H1 (cell line): ENCODE results near the gene NFKBIL1. TPM values are rescaled to one million over a fixed set of nuclear protein-coding genes. Genes with fewer than 3 reads are reported as not detected.

Experiments used
- ASH2L ChIP-seq: fragments of 200-600, 300-600 bp; sonication (generic); IDR thresholded peaks from one replicate; pipeline ENCODE4 v1.7.1; 2017; ENCODE audit warnings: low read length
- CBX8 ChIP-seq: fragments of 300-800, 300-1000 bp; sonication (generic); IDR thresholded peaks from 2 replicates; pipeline ENCODE4 v1.7.1; 2016; ENCODE audit warnings: low read depth, low read length, borderline replicate concordance
- CEBPB ChIP-seq: IDR thresholded peaks from 2 replicates; pipeline ENCODE4 v1.6.1; 2012; ENCODE audit warnings: low read depth, low read length
- CHD2 ChIP-seq: IDR thresholded peaks from 2 replicates; pipeline ENCODE4 v1.6.1; 2012; ENCODE audit warnings: low read length, improper control_type of control experiment
- CREB1 ChIP-seq: IDR thresholded peaks from 2 replicates; pipeline ENCODE4 v1.6.1; 2012; ENCODE audit warnings: inconsistent platforms
- CTBP2 ChIP-seq: IDR thresholded peaks from 2 replicates; pipeline ENCODE4 v1.7.0; 2011; ENCODE audit warnings: borderline replicate concordance, mild to moderate bottlenecking, moderate library complexity, mixed read lengths, low read length; ENCODE audit not compliant: insufficient read depth, insufficient read length
- FOSL1 ChIP-seq: IDR thresholded peaks from 2 replicates; pipeline ENCODE4 v1.6.1; 2011; ENCODE audit warnings: mild to moderate bottlenecking, low read depth, low read length, moderate library complexity; ENCODE audit not compliant: insufficient read depth
- GTF2F1 ChIP-seq: IDR thresholded peaks from 2 replicates; pipeline ENCODE4 v1.6.1; 2012; ENCODE audit warnings: low read depth, low read length, improper control_type of control experiment, borderline replicate concordance
- HDAC2 ChIP-seq, 2 experiments: fragments of 300-600 bp in 1 of 2; sonication (generic) in 1 of 2; IDR thresholded peaks; 2 replicates each; pipeline ENCODE4 v1.6.1; 2011 to 2012; ENCODE audit warnings: low read depth in 2 of 2, low read length in 2 of 2, mild to moderate bottlenecking in 2 of 2, moderate library complexity in 2 of 2, borderline replicate concordance in 1 of 2, inconsistent platforms in 1 of 2
- HDAC6 ChIP-seq: IDR thresholded peaks from one replicate; pipeline ENCODE4 v1.7.1; 2012; ENCODE audit warnings: low read depth, mild to moderate bottlenecking, inconsistent platforms, low read length, moderate library complexity
- KDM1A ChIP-seq: fragments of 200-600, 300-600 bp; sonication (generic); IDR thresholded peaks from 2 replicates; pipeline ENCODE4 v1.7.1; 2016; ENCODE audit warnings: mild to moderate bottlenecking, low read length, borderline replicate concordance
- MAX ChIP-seq: IDR thresholded peaks from 2 replicates; pipeline ENCODE4 v1.6.1; 2012; ENCODE audit warnings: inconsistent platforms
- NANOG ChIP-seq: IDR thresholded peaks from 2 replicates; pipeline ENCODE4 v1.6.1; 2011; ENCODE audit warnings: low read length, low read depth, mild to moderate bottlenecking, inconsistent platforms; ENCODE audit not compliant: insufficient read depth, poor library complexity, severe bottlenecking
- POLR2AphosphoS5 ChIP-seq: IDR thresholded peaks from 2 replicates; pipeline ENCODE4 v1.6.1; 2011; ENCODE audit warnings: low read depth, low read length
- RAD21 ChIP-seq, 2 experiments: IDR thresholded peaks in 1 of 2; conservative IDR thresholded peaks in 1 of 2; 2 replicates each; pipeline ENCODE4 v1.6.1; 2011; ENCODE audit warnings: low read depth in 2 of 2, low read length in 2 of 2, improper control_type of control experiment in 1 of 2, inconsistent platforms in 1 of 2, mild to moderate bottlenecking in 1 of 2, moderate library complexity in 1 of 2
- RBBP5 ChIP-seq: IDR thresholded peaks from 2 replicates; pipeline ENCODE4 v1.7.1; 2012; ENCODE audit warnings: low read depth, mild to moderate bottlenecking, inconsistent platforms, low read length, moderate library complexity, borderline replicate concordance
- RXRA ChIP-seq: IDR thresholded peaks from 2 replicates; pipeline ENCODE4 v1.6.1; 2011; ENCODE audit warnings: low read depth, mild to moderate bottlenecking, low read length, moderate library complexity; ENCODE audit not compliant: insufficient read depth
- SIN3A ChIP-seq, 2 experiments: IDR thresholded peaks in 1 of 2; conservative IDR thresholded peaks in 1 of 2; 2 replicates each; pipeline ENCODE4 v1.6.1; 2011 to 2012; ENCODE audit warnings: low read length in 2 of 2, improper control_type of control experiment in 1 of 2, low read depth in 1 of 2, mild to moderate bottlenecking in 1 of 2
- SP4 ChIP-seq: IDR thresholded peaks from 2 replicates; pipeline ENCODE4 v1.6.1; 2012; ENCODE audit warnings: low read length, inconsistent platforms
- SRF ChIP-seq: IDR thresholded peaks from 2 replicates; pipeline ENCODE4 v1.6.1; 2011; ENCODE audit warnings: mild to moderate bottlenecking, low read depth, low read length, moderate library complexity
- SUZ12 ChIP-seq: fragments of 200-600 bp; sonication (generic); IDR thresholded peaks from 2 replicates; pipeline ENCODE4 v1.6.1; 2012; ENCODE audit warnings: mild to moderate bottlenecking, inconsistent platforms, low read length, moderate library complexity, mixed read lengths
- USF2 ChIP-seq: IDR thresholded peaks from 2 replicates; pipeline ENCODE4 v1.6.1; 2011; ENCODE audit warnings: low read length, improper control_type of control experiment
- polyA plus RNA-seq, 7 experiments: library from polyadenylated mRNA; depleted of rRNA in 3 of 7; stranded (reverse) in 5 of 7; unstranded in 2 of 7; fragments of >200 nt in 5 of 7; fragments of 200-250 nt in 2 of 7; gene quantifications; 1 replicate in 5 of 7; 2 replicates in 1 of 7; 4 replicates in 1 of 7; pipeline versions ENCODE4 v1.2.1 to v1.2.3, GENCODE V29; 2011 to 2013; ENCODE audit warnings: missing spikeins in 2 of 7, mixed read lengths in 2 of 7
- total RNA-seq: library from RNA; stranded (reverse); fragmentation: NEBNext Ultra II Directional; extraction: Animal tissue kit (Norgen Biotek cat#: 25700); gene quantifications from 2 replicates; pipeline ENCODE4 v1.2.1, GENCODE V29; 2021

NFKBIL1 gene
- total and polyA plus RNA-seq, 2 of the 8 experiments (the other 6 are each of a cell fraction or from before 2014, with no cell fraction given) = 7.5 to 11.2 TPM

DNA sequence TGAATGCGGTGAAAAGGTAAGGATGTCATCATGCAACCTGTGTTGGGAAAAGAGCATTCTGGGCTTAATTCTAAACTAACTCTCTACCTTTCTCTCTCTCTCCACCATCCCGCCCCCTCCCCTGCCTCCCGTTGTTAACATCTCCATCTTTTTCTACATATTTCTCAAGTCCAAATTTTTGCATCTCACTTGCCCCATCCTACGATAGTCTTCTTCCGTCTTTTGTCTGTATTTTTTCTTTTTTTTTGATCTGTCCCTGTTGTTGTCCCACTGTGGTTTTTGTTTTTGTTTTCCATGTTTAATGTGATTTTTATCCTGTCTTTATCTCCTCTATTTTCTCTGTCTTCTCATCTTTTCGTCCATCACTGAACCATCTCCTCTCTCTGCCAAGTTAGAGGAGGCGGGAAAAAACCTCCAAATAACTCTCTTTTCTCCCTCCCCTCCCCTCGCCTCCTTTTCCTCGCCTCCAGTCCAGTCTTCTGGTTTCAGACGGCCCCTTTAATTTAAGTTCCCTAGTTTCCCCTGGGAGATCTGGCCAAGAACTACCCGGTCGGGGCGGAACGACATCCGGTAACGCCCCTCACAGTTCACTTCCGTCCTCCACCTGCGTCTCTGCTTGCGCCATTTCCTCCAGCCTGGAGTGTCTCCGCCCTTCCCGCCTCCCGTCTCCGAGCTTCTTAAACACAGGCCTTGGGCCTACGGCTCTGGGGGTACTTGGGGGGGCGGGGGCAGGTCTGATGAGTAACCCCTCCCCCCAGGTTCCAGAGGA lies at the start of gene NFKBIL1 (continued):
- TF ChIP-seq RBBP5 (0 out of 2 replicates have a peak, but pooled peaks have one; percentile 19), CEBPB (peak; percentile 84), POLR2AphosphoS5 (peak; percentile 54), CBX8 (no peak), MAX (peak; percentile 39; the same call in 1 of the 2 replicates), CTBP2 (peak; percentile 2), SP4 (peak; percentile 88), SUZ12 (no peak), FOSL1 (no peak), NANOG (peak; percentile 2), HDAC6 (no peak), RXRA (no peak), USF2 (no peak), CHD2 (no peak), SRF (no peak), CREB1 (peak; percentile 85), ASH2L (no peak), SIN3A (conservative IDR thresholded peaks at IDR 0.05 in 1 of 2, IDR thresholded peaks at IDR 0.05 in 1 of 2; ENCODE audit: low read depth in 1 of 2, low read length in 2 of 2) (peak in 1 of 2 experiments; percentile 80; a peak in 2 of 4 replicates), GTF2F1 (no peak), HDAC2 (IDR thresholded peaks at IDR 0.05; ENCODE audit: borderline replicate concordance in 1 of 2, low read depth in 2 of 2, low read length in 2 of 2) (no peak), RAD21 (IDR thresholded peaks at IDR 0.05 in 1 of 2, conservative IDR thresholded peaks at IDR 0.05 in 1 of 2; ENCODE audit: low read depth in 2 of 2, low read length in 2 of 2) (peak in 1 of 2 experiments; percentile 7; a peak in 1 of 4 replicates), KDM1A (no peak)
